HG02852 (cell line): ENCODE data around the gene ADRB2.
"Not testable (repeated sequence)": the region's sequence is repeated elsewhere in the genome, so short reads cannot be mapped to it uniquely, and the experiment has no call there.

Source experiments
- ATAC-seq: cut with Tn5 transposase; IDR thresholded peaks from one replicate; pipeline ENCODE4 v1.9.1; 2021; ENCODE audit warnings: mild to moderate bottlenecking, moderate library complexity; ENCODE audit not compliant: unreplicated experiment

Gene ADRB2

DNA sequence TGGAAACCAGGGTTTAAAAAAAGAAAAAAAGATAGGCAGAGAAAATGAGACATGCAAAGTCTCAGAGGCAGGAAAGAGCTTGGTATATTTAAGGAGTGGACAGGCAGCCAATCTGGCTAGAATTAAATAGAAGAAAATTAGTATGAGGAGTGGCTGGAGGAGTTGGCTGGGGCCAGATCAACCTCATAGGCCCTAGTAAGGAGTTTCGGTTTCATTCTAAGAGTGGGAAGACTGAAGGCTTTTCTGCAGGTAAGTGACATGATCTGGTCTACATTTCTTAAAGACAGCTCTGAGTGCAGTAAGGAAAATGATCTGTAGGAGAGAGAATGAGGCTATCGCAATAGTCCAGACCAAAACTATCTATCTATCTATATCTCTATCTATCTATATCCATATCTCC is 27.5 kb downstream of the ADRB2 start:
- peak; percentile 72 for ATAC-seq

DNA sequence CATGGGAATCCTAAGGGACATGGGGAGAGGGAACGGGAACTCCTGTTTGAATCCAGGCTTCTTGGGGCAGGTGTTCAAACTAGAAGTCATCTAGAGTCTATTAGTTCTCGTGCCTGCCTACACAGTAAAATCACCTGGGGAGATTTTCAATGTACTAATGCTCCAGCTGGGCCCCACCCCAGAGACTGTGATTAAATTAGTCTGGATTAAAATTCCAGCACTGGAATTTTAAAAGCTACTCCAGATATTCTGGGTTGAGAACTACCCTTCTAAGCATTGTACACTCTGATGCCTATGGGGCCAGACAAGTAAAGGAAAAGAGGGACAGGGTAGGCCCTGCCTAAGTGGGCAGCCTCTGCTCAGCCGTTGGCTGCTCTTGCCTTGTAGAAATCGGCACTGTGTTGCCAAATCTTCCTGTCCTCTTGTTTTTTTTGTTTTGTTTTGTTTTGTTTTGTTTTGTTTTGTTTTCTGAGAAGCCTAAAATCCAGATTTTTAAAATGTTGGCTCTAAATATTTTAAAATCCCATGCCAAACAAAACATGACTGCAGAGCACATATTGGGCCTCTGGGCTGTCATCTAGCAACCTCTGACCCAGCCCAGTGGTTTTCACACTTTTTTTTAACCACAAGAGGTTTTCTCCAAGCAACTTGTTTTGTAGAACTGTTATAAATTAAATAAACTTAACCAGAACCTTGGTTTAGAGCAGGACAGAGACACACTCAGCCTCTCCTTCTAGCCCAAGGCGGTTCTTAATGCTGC is 29.0 kb downstream of the ADRB2 start:
- no peak for ATAC-seq

DNA sequence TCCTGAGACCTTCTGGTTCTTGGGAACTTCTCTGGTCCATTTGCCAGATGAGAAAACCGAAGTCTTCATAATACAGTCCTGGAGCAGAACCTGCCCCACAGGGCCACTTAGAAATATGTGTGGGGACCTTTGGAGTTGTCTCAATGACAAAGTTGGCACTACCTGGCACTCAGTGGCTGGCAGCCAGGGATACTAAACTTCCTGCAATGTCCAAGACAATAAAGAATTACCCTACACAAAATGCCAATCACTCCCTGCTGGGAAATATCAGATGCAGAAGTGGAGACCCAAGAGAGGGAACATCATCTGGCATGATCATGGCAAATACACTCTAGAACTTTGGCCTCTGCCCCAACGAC is 29.6 kb downstream of the ADRB2 start:
- ATAC-seq, result no peak

DNA sequence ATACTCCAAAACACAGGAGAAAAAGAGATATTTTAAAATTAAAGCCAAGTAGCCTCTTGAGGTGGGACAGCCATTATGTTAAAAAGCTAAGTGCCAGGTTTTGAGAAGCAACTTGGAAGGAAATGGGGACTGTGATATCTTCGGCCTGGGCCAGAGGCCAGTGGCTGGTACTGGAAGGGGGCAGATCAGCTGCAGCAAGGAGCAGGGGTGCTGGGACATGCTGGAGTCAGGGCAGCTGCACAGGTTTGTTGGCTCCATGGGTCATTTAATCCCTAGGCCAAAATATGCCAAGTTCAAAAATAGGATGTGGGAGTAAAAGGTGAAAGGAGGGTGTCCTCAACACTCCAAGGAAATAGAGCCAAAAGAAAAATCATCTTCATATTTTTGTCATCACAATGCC is 30.0 kb downstream of the ADRB2 start:
- no peak for ATAC-seq

DNA sequence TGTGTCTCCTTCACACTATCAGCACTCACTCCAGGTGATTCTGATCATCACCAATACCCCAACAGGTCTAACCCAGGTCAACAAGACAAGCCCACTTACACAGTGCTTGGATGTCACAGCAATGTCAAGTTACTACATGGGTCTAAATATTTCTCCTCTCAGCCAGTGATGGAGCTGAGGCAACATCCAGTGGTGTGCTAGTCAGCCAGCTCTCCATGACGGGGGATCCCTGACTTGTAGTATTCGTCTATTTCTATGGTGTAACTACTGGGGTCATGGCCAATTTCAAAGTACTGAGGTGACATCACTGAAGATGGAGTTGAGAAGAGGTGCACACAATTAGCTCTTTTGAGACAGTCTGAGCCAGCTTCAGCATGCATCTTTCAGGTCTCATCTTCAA is 31.1 kb downstream of the ADRB2 start:
- no peak for ATAC-seq

DNA sequence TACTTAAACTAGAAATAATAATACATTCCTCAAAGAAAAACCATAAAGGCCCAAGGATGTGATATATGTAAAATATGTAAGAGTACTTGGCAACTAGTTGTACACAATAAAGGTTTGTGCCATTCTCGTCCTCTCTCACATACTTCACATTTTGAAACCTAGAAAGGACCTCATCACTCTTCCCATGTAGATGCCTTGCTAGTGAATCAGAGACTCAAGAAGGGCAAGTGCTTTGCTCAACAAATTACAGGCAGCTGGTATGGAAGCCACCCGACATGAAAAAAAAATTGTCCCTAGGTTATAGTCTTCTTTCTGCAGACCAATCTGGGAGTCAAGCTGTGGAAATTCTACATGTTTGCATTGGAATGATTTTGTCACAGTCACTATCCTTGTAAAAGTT is 31.7 kb downstream of the ADRB2 start:
- no peak for ATAC-seq

DNA sequence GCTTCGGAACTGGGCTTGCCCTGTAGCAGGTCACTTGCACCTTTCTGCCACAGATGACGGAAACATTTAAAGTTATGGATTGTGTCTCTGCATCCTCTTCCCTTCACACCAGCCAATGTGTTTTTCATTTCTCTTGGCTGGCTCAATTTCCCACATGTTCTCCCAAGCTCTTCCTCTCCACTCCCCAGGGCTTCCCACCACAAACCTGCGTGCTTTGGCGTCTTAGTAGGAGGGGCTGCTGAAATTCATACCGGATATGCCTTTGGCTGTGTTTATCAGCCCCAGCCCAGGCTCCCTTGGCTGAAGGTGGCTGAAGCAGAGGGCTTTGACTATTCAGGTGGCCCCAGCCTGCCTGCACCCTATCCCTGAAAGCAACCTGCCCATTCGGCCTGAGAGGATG is 32.1 kb downstream of the ADRB2 start:
- no peak for ATAC-seq

DNA sequence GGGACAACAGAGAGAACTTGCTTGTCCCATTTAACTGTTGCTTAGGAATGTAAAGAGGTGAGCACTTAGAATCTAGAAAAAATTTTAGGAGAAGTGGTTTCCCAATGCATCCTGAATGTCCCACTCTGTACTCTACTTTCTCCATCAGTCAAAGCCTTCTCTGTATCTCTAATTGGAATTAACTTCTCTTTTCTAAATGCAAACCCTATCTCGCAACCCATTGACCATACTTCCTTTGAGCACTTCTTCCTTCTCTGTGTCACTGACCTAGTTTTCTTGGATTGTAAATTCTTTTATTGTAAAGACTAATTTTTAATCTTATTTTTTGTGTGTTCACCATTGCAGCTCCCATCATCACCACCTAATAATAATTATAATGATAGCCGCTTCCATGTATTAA is 33.3 kb downstream of the ADRB2 start:
- no peak for ATAC-seq

DNA sequence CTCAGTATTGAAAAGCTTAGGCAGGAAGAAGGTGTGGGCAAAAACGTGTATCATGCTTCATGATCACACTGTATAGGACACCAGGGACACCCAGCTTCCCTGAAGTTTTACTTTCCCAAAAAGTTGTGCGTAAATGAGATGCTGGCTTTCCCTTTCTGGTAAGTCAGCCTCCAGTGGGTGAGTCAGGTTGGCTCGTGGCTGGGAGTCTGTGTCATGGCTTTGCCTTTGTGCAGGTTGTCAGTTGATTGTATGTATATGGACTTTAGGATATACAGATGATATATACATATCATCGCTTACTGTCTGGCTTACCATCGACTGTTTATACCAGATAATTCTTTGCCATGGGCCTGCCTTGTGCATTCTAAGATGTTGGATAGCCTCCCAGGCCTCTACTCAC is 34.2 kb downstream of the ADRB2 start:
- ATAC-seq, result no peak

DNA sequence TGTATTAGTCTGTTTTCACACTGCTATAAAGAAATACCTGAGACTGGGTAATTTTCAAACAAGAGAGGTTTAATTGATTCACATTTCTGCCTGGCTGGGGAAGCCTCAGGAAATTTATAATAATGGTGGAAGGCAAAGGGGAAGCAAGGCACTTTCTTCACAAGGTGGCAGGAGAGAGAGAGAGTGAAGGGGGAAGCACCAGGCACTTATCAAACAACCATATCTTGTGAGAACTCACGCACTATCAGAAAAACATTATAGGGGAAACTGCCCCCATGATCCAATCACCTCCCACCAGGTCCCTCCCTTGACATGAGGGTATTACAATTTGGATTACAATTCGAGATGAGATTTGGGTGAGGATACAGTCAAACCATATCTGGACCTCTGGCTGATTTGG is 34.7 kb downstream of the ADRB2 start:
- ATAC-seq, result no peak

DNA sequence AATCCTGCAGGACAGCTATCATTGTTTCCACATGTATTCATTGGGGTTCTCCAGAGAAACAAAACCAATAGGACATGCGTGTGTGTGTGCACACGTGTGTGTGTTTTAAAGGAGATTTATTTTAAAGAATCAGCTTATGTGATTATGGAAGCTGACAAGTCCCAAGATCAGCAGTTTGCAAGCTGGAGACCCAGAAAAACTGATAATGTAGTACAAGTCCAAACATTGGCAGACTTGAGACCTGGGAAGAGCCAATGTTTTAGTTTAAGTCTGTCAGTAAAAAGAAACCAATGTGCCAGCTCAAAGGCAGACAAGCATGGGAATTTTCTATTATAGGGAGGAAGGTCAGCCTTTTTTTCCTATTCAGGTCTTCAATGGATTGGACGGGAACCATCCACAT is 35.3 kb downstream of the ADRB2 start:
- ATAC-seq, result no peak

DNA sequence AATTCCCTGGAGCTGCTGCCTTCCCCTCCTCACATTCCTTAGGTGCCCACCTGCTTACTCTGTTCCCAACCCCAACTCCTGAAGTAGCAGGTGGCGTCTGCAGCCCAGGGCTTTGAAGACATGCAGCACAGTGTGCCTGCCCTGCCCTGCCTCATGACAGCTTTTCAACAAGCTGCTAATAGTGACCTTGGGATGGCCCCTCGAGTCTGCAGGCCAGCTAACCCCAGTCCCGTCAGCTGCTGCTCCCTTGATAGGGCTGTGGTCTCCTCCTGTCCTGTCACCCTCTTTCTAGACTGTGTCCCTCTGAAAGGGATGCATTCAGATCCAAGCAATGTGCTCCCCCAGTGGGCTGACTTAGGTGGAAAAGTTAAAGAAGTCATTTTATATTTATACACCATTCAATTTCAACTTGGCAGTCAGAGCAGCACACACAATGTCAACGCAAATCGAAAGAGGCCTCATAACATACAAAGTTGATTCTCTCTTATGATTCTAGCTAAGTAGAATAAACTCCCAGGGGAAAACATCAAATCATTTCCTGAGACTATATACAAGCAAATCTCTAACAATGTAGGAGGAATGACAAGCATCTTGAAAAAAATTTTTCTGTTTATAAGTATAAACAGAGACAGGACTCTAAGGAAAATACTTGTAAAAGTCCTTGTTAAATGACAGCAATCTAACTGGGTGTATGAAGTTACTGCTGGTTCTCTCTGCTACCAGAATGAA is 37.9 kb downstream of the ADRB2 start:
- no peak for ATAC-seq

DNA sequence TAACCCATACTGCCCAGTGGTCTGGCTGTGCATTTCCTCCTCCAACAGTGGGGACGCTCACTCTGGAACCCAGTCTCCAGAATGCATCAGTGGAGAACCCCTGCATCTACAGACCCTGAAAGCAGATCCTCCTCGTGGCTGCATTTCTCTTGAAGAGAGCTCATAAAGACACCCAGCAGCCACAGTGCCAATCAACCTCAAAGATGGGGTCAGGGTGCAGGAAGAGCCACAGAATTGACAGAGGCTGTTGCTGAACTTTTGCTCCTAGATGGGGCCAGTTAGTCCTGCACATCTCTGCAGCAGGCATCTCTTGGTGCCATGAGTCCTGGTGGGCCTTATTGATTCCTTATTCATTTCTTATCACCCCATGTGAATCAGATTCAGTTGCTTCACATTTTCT is 39.6 kb downstream of the ADRB2 start:
- ATAC-seq, result no peak

DNA sequence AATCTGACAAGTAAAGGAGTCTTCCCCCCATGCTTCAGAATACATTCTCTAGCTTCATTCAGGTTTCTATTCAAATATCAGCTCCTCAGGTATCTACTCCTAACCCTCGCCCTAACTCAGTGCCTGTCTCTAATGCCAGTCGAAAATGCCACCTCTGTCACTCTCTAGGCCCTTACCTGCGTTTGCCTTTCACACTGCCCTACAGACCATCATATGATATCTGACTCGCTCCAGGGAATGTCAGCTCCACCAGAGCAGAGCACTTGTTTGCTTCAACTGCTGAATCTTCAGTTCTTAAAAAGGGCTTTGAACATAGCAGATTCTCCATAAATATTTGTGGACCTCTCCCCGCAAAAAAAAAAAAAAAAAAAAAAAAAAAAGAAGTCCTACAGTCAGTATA is 46.7 kb downstream of the ADRB2 start:
- ATAC-seq, result no peak

DNA sequence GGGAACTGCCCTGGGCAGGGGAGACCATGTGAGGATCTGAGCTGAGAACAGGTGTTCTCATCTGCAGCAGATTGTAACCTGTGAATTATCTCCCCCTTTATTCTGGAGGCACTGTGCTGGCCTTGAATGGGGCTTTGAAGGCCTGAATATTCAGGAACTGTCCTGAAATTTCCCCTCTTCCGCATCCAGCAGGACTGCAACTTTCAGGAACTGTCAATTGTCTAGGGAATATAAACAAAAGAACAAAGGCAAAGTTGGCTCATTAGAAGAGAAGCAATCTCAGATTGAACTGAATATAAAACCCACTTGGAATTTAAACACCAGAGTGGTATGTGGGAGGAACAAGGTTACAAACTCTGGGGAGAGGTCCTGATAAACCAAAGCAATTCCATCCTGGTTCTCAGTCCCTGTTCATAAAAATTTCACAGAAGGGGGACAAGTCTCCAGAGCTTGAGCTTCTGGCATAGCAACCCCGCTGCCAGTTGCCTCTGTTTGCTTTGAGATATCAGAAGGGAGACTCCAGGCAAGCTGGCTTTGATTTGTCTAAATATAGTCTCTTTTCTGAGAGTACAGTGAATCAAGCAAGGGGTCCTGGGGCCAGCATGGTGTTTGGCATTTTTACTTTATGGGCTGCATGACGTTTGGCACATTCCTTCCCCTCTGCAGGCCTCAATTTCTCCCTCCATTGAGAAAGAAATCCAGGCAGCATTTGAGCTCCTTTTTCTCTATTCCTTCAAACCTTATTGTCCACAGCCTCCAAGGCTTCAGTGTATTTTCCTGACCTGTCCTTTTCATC is 47.5 kb downstream of the ADRB2 start:
- no peak for ATAC-seq

DNA sequence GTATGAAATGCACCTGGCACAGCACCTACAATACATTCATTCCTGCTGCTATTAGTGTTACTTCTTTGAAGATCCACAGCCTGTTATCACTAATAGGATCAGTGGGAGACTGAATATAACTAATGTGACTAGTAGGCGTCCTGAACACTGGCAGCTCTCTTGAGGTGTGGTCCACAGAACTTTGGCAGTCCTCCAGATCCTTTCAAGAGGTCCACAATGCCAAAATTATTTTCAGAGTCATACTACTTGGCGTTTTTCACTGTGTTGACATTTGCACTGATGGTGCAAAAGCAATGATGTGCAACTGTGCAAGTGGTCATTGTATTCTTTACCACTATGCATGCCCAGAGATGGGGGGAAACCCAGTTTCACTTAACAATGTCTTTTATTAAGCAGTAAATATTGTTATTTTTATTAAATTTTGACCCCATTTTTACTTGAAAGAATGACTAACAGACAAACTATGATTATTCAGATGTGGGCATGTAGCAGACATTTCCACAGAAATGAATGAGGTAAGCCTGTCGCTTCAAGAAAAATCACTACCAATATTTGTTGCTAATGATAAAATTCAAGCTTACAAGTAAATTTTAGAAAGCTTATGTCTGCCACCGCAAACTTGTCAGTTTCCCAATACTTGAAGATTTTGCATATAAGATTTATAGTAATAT is 48.9 kb downstream of the ADRB2 start:
- ATAC-seq, result no peak

DNA sequence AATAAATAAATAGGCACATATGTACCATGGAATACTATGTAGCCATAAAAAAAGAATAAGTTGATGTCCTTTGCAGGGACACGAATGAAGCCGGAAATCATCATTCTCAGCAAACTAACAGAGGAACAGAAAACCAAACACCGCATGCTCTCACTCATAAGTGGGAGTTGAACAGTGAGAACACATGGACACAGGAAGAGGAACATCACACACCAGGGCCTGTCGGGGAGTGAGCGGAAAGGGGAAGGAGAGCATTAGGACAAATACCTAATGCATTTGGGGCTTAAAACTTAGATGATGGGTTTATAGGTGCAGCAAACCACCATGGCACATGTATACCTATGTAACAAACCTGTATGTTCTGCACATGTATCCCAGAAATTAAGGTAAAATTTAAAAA is 51.0 kb downstream of the ADRB2 start:
- ATAC-seq, result not testable (repeated sequence)
